NCI-H1694 treated with DMSO at 0.1 percent for 48 hours (cell line): Measurements from ENCODE around the gene PNISR.
"Not testable (repeated sequence)": the region's sequence is repeated elsewhere in the genome, so short reads cannot be mapped to it uniquely, and the experiment has no call there.

ENCODE experiments used
- DNase-seq: peaks from one replicate; lab custom pipeline; 2025; lab: John Stamatoyannopoulos, UW

Gene PNISR

GRCh38 chr6:99424761-99425646, at the start of gene PNISR:
PNISR (minus strand) TSS chr6:99425308; CDS start chr6:99414659, 10,649 bp downstream.
- DNase-seq, result peak; percentile 98

- DNase-seq, result no peak
Measured at GRCh38 chr6:99473730-99474129, 48.6 kb upstream of the PNISR start.

GRCh38 chr6:99471638-99472037, 46.5 kb upstream of the PNISR start:
- DNase-seq, result no peak

GRCh38 chr6:99467509-99468106, 42.5 kb upstream of the PNISR start:
- DNase-seq, result peak; percentile 51

GRCh38 chr6:99459133-99459532, 34.0 kb upstream of the PNISR start:
- DNase-seq, result not testable (repeated sequence)

GRCh38 chr6:99458319-99458718, 33.2 kb upstream of the PNISR start:
- peak; percentile 29 for DNase-seq

GRCh38 chr6:99446076-99446475, 21.0 kb upstream of the PNISR start:
- no peak for DNase-seq

GRCh38 chr6:99434702-99435530, 9.8 kb upstream of the PNISR start:
- peak; percentile 47 for DNase-seq

- DNase-seq, result no peak
Measured at GRCh38 chr6:99432877-99433276, 7.8 kb upstream of the PNISR start.

- DNase-seq, result no peak
Measured at GRCh38 chr6:99431901-99432300, 6.8 kb upstream of the PNISR start.

- no peak for DNase-seq
Measured at GRCh38 chr6:99427988-99428387, 2.9 kb upstream of the PNISR start.

- no peak for DNase-seq
Measured at GRCh38 chr6:99426451-99426757, 1.3 kb upstream of the PNISR start.

- DNase-seq, result peak; percentile 85
Measured at GRCh38 chr6:99425647-99426450, 741 bp upstream of the PNISR start.

- no peak for DNase-seq
Measured at GRCh38 chr6:99424022-99424421, 1.1 kb downstream of the PNISR start.

GRCh38 chr6:99422912-99423311, 2.2 kb downstream of the PNISR start:
- no peak for DNase-seq

GRCh38 chr6:99416892-99417767, 8.0 kb downstream of the PNISR start:
- no peak for DNase-seq

GRCh38 chr6:99416226-99416625, 8.9 kb downstream of the PNISR start:
- no peak for DNase-seq

- no peak for DNase-seq
Measured at GRCh38 chr6:99415446-99415845, 9.7 kb downstream of the PNISR start.

- no peak for DNase-seq
Measured at GRCh38 chr6:99412065-99412464, 13.0 kb downstream of the PNISR start.

- DNase-seq, result peak; percentile 8
Measured at GRCh38 chr6:99409672-99410071, 15.4 kb downstream of the PNISR start.

GRCh38 chr6:99407076-99407475, 18.0 kb downstream of the PNISR start:
- no peak for DNase-seq
